OCI-LY7 (cell line): Measurements from ENCODE around the gene ALDH1B1. TPM values are rescaled to one million over a fixed set of nuclear protein-coding genes. Genes with fewer than 3 reads are reported as not detected.

Experiments
- Bru-seq: library from RNA; stranded (reverse); fragments of 400-500 nt; gene quantifications from one replicate; lab custom pipeline; 2021; lab: Mats Ljungman, UMichigan
- BruChase-seq, 2 experiments: library from RNA; stranded (reverse); fragments of 400-500 nt; gene quantifications; one replicate each; lab custom pipeline; 2021; lab: Mats Ljungman, UMichigan
- BruUV-seq: library from RNA; stranded (reverse); fragments of 400-500 nt; replicated peaks from 2 replicates; lab custom pipeline; 2021; lab: Mats Ljungman, UMichigan
- CTCF ChIA-PET: fragments of 300-600 bp; sonication (Branson Sonifier 250); formaldehyde crosslinking; loops from one replicate; lab custom pipeline; 2022; ENCODE audit warnings: antibody characterized with exemption; ENCODE audit not compliant: unreplicated experiment; lab: Charles Lee
- POLR2A ChIA-PET: fragments of 300-600 bp; sonication (Branson Sonifier 250); formaldehyde crosslinking; loops from one replicate; lab custom pipeline; 2022; ENCODE audit warnings: antibody characterized with exemption; lab: Charles Lee
- DNase-seq: peaks from one replicate; pipeline ENCODE4 v3.0.0-alpha.2; 2015; ENCODE audit warnings: low spot score
- H2AFZ ChIP-seq: fragments of 200-600 bp; sonication (generic), shearing (Covaris generic); 2 replicates; pipeline ENCODE4 v1.6.1; 2014; ENCODE audit warnings: mild to moderate bottlenecking, antibody characterized with exemption, low read length, moderate library complexity
- H3K27ac ChIP-seq: fragments of 200-600 bp; sonication (generic); 2 replicates; pipeline ENCODE4 v1.5.1; 2014; ENCODE audit warnings: mixed run types, low read depth, mild to moderate bottlenecking, moderate library complexity, low read length, inconsistent platforms; ENCODE audit not compliant: poor library complexity, severe bottlenecking
- H3K36me3 ChIP-seq: fragments of 200-600 bp; sonication (generic); 2 replicates; pipeline ENCODE4 v1.6.1; 2014; ENCODE audit warnings: mild to moderate bottlenecking, antibody characterized with exemption, low read length, moderate library complexity, mixed read lengths; ENCODE audit not compliant: insufficient read depth
- H3K4me1 ChIP-seq: fragments of 200-600 bp; sonication (generic); 2 replicates; pipeline ENCODE4 v1.5.1; 2014; ENCODE audit warnings: mild to moderate bottlenecking, low read length; ENCODE audit not compliant: insufficient read depth, poor library complexity, severe bottlenecking
- H3K4me2 ChIP-seq: fragments of 200-600 bp; sonication (generic); 2 replicates; pipeline ENCODE4 v1.6.1; 2014; ENCODE audit warnings: mild to moderate bottlenecking, low read length
- H3K4me3 ChIP-seq: fragments of 200-600 bp; sonication (generic); 2 replicates; pipeline ENCODE4 v1.5.1; 2014; ENCODE audit warnings: mild to moderate bottlenecking, low read depth, low read length; ENCODE audit not compliant: poor library complexity, severe bottlenecking
- H3K79me2 ChIP-seq: fragments of 200-600 bp; sonication (generic); 2 replicates; pipeline ENCODE4 v1.6.1; 2016; ENCODE audit warnings: low read depth, mild to moderate bottlenecking, low read length, moderate library complexity, mixed read lengths; ENCODE audit not compliant: insufficient read depth
- H3K9me2 ChIP-seq: fragments of 200-600 bp; sonication (generic); 2 replicates; pipeline ENCODE4 v1.6.1; 2016; ENCODE audit warnings: mild to moderate bottlenecking, low read length, mixed read lengths; ENCODE audit not compliant: insufficient read depth
- H3K9me3 ChIP-seq: fragments of 200-600 bp; sonication (generic); 2 replicates; pipeline ENCODE4 v1.6.1; 2014; ENCODE audit warnings: mild to moderate bottlenecking, mixed run types, low read length, mixed read lengths
- H4K20me1 ChIP-seq: fragments of 200-600 bp; sonication (generic); 2 replicates; pipeline ENCODE4 v1.6.1; 2014; ENCODE audit warnings: mild to moderate bottlenecking, antibody characterized with exemption, low read length, moderate library complexity, mixed read lengths; ENCODE audit not compliant: insufficient read depth
- EZH2phosphoT487 ChIP-seq: fragments of 200-600 bp; sonication (generic); IDR thresholded peaks from 2 replicates; pipeline ENCODE4 v1.6.1; 2018; ENCODE audit warnings: low read depth, borderline replicate concordance, mild to moderate bottlenecking, mixed run types, antibody characterized with exemption, low read length, moderate library complexity, mixed read lengths
- intact Hi-C: fragments of 100-400 bp; cut with micrococcal nuclease; formaldehyde crosslinking; loops from one replicate; pipeline ENCODE4 v1.10.0; 2022; ENCODE audit not compliant: unreplicated experiment
- long read RNA-seq: library from polyadenylated mRNA; stranded (forward); transcript quantifications from one replicate; pipeline ENCODE4 v2.0.0, GENCODE V29; 2022
- total RNA-seq, 2 experiments: library from RNA; depleted of rRNA in 1 of 2; stranded (reverse); fragments of >200 nt in 1 of 2; shearing (Covaris generic) in 1 of 2; gene quantifications; 2 replicates each; pipeline ENCODE4 v1.2.3, GENCODE V29; 2014 to 2022
- TF ChIP-seq, protein P1 (sequence below): fragments of 200-600 bp; sonication (generic); conservative IDR thresholded peaks from 2 replicates; pipeline ENCODE4 v1.5.1; 2014; ENCODE audit warnings: mild to moderate bottlenecking, antibody characterized with exemption, low read length, moderate library complexity, mixed read lengths

Gene ALDH1B1
- total RNA-seq (2014; rRNA removed; shearing (Covaris generic)) (0.32 and 1.3 TPM in 2 replicates), total RNA-seq (2022) (5.8 and 8.6 TPM in 2 replicates), Bru-seq, nascent RNA (percentile 42 among the genes with signal in this experiment), BruChase-seq, experiment 1, labeled RNA remaining after a 6-hour chase (percentile 44 among the genes with signal in this experiment), BruChase-seq, experiment 2, labeled RNA remaining after a 2-hour chase (percentile 56 among the genes with signal in this experiment)
- long read RNA-seq, transcript ALDH1B1-201 (2 exons, 3,066 nt): major isoform, 20 of 21 reads
- long read RNA-seq, partial matches to known transcripts: 1 of 21 reads
- long read RNA-seq, other reads (novel, unspliced or antisense): 0 of 21 reads

DNA sequence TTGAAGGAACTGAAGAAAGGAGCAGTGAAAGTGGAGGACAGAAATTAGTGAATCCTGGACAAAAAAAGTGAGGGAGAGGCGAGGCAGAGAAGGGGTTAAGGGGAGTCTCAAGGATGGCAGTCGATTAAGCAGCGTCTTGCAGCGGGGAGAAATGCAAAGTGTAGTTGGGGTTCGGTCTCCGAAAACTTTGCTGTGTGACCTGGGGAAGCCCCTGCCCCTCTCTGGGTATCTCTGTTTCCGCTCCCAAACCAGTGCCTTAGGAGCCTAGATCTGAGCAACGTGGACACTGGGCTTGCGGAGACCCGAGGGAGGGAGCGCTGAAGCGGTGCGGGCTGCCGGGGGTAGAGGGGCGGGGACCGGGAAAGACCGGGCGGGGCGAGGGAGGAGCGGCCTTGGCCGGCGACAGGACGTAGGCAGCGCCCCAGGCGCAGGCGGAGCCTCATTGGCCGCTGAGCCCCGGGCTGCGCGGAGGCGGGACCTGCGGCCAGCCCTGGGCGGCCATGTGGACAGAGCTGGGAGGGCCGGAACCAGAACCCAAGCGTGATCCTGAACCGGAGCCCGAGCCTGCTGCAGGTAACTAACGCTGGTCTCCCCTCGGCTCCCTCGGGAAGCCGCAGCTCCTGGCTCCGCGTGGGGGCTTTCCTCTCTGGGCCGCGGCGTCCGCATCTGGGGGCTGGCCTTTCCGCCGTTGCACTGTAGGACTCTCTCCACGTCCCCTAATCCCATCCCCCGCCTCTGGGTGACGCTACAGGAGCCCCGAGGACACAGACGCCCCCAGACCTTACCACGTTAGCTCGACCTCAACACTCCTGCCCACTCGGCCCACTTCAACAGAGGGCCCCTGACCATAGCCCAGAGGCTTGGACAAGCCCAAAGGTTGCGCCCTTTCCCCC is at the start of gene ALDH1B1:
TSS of gene ALDH1B1 (plus strand) at position 468 of the 893 bp plus-strand sequence. CDS start 3,047 bp downstream, outside the sequence.
- TF ChIP-seq EZH2phosphoT487: no peak
- TF ChIP-seq, protein P1, sequence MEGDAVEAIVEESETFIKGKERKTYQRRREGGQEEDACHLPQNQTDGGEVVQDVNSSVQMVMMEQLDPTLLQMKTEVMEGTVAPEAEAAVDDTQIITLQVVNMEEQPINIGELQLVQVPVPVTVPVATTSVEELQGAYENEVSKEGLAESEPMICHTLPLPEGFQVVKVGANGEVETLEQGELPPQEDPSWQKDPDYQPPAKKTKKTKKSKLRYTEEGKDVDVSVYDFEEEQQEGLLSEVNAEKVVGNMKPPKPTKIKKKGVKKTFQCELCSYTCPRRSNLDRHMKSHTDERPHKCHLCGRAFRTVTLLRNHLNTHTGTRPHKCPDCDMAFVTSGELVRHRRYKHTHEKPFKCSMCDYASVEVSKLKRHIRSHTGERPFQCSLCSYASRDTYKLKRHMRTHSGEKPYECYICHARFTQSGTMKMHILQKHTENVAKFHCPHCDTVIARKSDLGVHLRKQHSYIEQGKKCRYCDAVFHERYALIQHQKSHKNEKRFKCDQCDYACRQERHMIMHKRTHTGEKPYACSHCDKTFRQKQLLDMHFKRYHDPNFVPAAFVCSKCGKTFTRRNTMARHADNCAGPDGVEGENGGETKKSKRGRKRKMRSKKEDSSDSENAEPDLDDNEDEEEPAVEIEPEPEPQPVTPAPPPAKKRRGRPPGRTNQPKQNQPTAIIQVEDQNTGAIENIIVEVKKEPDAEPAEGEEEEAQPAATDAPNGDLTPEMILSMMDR: no peak
- no TSS peak for BruUV-seq
- H3K4me1 ChIP-seq: no peaks in the 10 kb centered on the region
- ChIA-PET CTCF (no interaction called here), POLR2A (no interaction called here)
- no peaks in the 10 kb centered on the region for H3K9me3 ChIP-seq
- no peak within 1 kb of the TSS for H2AFZ ChIP-seq
- DNase-seq: no peak
- intact Hi-C loops: no loop called here
- no peaks in the 10 kb centered on the region for H3K9me2 ChIP-seq
- peak within 1 kb of the TSS; percentile 55; the same call in 1 of the 2 replicates for H3K4me2 ChIP-seq
- no peak within 1 kb of the TSS for H3K27ac ChIP-seq
- no peaks in the 10 kb centered on the region for H3K36me3 ChIP-seq
- H3K79me2 ChIP-seq: no peaks in the 10 kb centered on the region
- peak within 1 kb of the TSS; percentile 37 for H3K4me3 ChIP-seq
- H4K20me1 ChIP-seq: no peaks in the 10 kb centered on the region

DNA sequence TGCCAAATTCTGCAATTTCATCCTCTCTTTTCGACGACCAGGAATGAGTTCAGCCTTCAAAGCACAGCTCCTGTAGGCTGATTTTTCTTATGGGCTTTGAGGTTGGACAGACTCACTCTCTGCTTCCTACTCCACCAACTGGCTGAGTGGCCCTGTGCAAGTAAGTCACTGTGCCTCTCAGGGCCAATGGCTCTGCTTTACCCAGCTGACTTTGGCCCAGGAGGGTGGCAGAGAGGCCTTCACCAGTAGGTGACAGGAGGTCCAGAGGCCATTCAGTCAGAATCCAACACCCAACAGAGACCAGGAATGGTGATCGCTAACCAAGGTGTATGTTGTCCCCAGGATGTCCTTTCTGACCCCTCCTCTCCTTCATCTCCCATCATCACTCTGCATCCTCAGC is 49.5 kb upstream of the ALDH1B1 start:
- intact Hi-C loops: no loop called here
- H3K27ac ChIP-seq: no peak overlapping the region
- no peak overlapping the region for H3K4me2 ChIP-seq
- no peaks in the 10 kb centered on the region for H4K20me1 ChIP-seq
- no peaks in the 10 kb centered on the region for H3K4me1 ChIP-seq
- TF ChIP-seq EZH2phosphoT487: no peak
- TF ChIP-seq, protein P1: no peak
- H3K9me2 ChIP-seq: no peaks in the 10 kb centered on the region
- no peaks in the 10 kb centered on the region for H3K36me3 ChIP-seq
- no peak overlapping the region for H2AFZ ChIP-seq
- H3K4me3 ChIP-seq: no peak overlapping the region
- no peaks in the 10 kb centered on the region for H3K79me2 ChIP-seq
- CTCF ChIA-PET: no interaction called here
- no TSS peak for BruUV-seq
- POLR2A ChIA-PET: interaction anchor here (0.8 kb wide), 1 partner anchor 19 kb away, joined by 3 read pairs; no protein-coding TSS in a partner anchor
- H3K9me3 ChIP-seq: no peaks in the 10 kb centered on the region
- DNase-seq: no peak
